Effector memory CD4-positive, alpha-beta T cell (primary cell): Measurements from ENCODE around the gene CAPN2.

Experiments used
- DNase-seq, 3 donors: peaks; one replicate each; pipeline ENCODE4 v3.0.0-alpha.2; 2020
- H3K27ac ChIP-seq: 2 replicates; pipeline ENCODE4 v1.7.0; 2013; ENCODE audit warnings: mild to moderate bottlenecking, low read length, moderate library complexity; ENCODE audit not compliant: insufficient read depth, poor library complexity, severe bottlenecking
- H3K27me3 ChIP-seq: replicated peaks from 2 replicates; pipeline ENCODE4 v1.7.0; 2013; ENCODE audit warnings: mild to moderate bottlenecking, low read length; ENCODE audit not compliant: insufficient read depth, control insufficient read depth, poor library complexity, severe bottlenecking
- H3K36me3 ChIP-seq: 2 replicates; pipeline ENCODE4 v1.7.0; 2013; ENCODE audit warnings: mild to moderate bottlenecking, low read length, moderate library complexity; ENCODE audit not compliant: control insufficient read depth, insufficient read depth
- H3K4me1 ChIP-seq: 2 replicates; pipeline ENCODE4 v1.7.0; 2013; ENCODE audit warnings: low read length, mild to moderate bottlenecking; ENCODE audit not compliant: control insufficient read depth, insufficient read depth, poor library complexity, severe bottlenecking
- H3K4me3 ChIP-seq: 2 replicates; pipeline ENCODE4 v1.7.0; 2013; ENCODE audit warnings: low read length, low read depth, mild to moderate bottlenecking; ENCODE audit not compliant: insufficient read depth, poor library complexity, severe bottlenecking
- H3K9me3 ChIP-seq: 2 replicates; pipeline ENCODE4 v1.7.0; 2013; ENCODE audit warnings: mild to moderate bottlenecking, low read length, moderate library complexity; ENCODE audit not compliant: control insufficient read depth

CAPN2 gene

DNA sequence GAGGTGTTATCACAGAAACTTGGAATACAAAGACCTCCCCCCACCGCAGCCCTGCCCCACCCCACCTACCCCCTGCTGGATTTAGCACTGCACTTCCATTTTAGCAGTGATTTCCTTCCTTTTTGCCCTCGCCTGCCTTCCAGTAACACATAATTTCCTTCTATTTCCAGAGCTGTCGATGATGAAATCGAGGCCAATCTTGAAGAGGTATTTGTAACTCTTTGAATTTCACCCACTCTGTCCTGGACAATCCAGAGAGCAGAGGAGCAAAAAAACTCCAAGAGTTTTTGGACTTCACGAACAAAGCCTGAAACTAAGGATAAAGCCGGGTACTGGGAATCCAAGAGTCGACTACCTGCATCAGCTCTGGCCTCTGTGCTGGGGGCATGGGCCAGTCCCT, 49.1 kb downstream of the CAPN2 start:
- no peaks in the 10 kb centered on the region for H3K27me3 ChIP-seq
- no peaks in the 10 kb centered on the region for H3K4me1 ChIP-seq
- H3K27ac ChIP-seq, result no peak overlapping the region
- no peaks in the 10 kb centered on the region for H3K9me3 ChIP-seq
- no peak for DNase-seq
- H3K36me3 ChIP-seq, result peaks cover 94% of the 10 kb centered on the region
- H3K4me3 ChIP-seq, result no peak overlapping the region

DNA sequence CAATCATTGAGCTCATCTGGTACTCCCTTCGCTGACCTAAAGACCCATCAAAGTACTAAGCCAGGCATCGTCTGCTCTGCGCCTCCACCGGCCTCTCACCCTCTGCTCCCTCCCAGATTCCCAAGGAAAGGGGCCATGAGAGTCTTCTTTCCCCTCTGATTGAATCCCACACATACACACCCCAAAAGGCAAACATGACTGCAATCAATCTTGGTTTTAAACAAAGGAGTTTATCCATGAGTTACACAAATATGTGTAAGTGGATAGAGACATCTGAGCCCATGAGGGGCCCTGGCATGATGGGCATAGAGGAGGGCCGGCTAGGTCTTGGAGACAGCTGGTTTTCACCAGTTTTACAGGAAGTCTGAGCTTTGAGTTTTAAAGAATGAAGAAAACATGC, 50.9 kb downstream of the CAPN2 start:
- H3K36me3 ChIP-seq, result peaks cover 77% of the 10 kb centered on the region
- H3K27me3 ChIP-seq, result no peaks in the 10 kb centered on the region
- no peaks in the 10 kb centered on the region for H3K4me1 ChIP-seq
- H3K9me3 ChIP-seq, result no peaks in the 10 kb centered on the region
- no peak overlapping the region for H3K27ac ChIP-seq
- H3K4me3 ChIP-seq, result no peak overlapping the region
- no peak for DNase-seq

DNA sequence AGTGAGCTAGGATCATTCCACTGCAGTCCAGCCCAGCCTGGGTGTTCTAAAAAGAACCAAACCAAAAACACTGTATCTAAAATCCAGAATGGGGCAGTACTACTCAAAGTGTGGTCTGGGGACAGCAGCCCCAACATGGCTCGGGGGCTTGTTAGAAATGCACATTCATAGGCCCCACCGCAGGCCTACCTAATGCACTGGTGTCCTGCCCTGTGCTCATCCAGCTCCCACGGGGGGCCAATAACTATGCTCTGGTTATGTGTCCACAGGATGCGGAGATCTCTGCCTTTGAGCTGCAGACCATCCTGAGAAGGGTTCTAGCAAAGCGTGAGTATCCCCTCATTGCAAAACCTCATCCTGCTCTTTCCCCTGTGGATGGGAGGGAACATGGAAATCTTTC, 51.5 kb downstream of the CAPN2 start:
- Histone ChIP-seq H3K4me1 (no peaks in the 10 kb centered on the region), H3K4me3 (no peak overlapping the region), H3K27ac (no peak overlapping the region), H3K27me3 (no peaks in the 10 kb centered on the region), H3K36me3 (peaks cover 72% of the 10 kb centered on the region), H3K9me3 (no peaks in the 10 kb centered on the region)
- no peak for DNase-seq

DNA sequence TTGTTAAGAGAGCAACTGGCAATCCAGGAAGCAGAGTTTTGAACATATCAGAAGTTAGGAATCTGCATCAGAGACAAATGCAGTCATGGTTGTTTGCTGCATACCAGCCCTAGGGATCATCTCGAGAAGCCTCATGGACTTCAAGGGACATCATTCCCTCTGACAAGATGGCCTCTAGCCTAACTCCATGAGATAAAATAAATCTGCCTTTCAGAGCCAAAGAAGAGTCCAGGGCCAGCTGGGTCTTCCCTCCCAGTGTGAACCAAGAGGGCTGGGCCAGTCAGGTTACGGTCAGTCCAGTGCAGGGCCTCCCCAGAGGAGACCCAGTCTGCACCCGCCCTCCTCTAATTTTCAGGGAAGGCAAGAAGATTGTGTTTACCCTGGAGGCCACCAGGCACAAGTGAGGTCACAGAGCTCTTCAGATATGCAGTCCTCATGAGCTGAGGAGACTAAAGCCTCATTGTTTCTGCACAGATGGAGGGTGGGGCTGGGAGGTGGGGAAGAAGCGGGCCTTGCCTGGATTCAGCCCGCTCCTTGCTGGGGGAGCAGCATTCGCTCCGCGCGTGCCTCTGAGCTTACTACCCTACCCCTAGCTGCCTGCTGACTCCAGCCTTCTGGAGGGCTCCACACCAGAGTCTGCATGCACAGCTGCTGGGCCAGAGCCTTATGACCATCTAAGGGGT, 52.8 kb downstream of the CAPN2 start:
- no peak overlapping the region for H3K27ac ChIP-seq

DNA sequence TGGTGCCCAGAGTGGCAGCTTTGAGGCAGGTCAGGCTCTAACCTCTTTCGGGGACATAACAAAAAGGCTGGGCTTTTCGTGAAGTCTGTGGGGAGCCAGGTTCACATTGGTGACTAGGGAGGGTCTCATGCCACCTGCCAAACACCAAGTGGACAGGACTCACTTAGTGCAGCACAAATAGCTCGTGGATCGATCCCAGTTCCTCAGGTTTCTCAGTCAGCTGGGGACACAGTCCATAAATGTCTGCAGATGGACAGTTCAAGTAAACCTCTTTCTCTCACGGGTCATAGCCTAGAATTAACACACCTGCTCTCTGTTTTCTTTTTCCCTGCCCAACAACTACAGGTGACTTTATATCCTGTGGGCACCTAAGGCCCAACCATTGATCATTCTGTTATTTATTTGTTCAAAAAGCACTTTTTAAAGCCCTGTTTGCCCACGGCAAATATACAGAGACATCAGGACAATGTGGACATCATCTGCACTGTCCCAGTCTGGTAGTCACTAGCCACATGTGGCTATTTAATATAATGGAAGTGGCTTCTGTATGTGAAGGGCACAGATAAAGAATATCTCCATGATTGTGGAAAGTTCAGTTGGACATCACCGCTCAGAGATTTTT, 53.5 kb downstream of the CAPN2 start:
- no peak for DNase-seq
- no peaks in the 10 kb centered on the region for H3K4me1 ChIP-seq
- H3K9me3 ChIP-seq, result no peaks in the 10 kb centered on the region
- no peak overlapping the region for H3K27ac ChIP-seq
- H3K27me3 ChIP-seq, result no peaks in the 10 kb centered on the region
- no peak overlapping the region for H3K4me3 ChIP-seq
- H3K36me3 ChIP-seq, result peaks cover 69% of the 10 kb centered on the region

More for the DNA sequence above, 52.8 kb downstream of the CAPN2 start:
- H3K36me3 ChIP-seq, result peaks cover 69% of the 10 kb centered on the region
- no peaks in the 10 kb centered on the region for H3K4me1 ChIP-seq
- no peak overlapping the region for H3K4me3 ChIP-seq
- H3K27me3 ChIP-seq, result no peaks in the 10 kb centered on the region
- no peaks in the 10 kb centered on the region for H3K9me3 ChIP-seq
- no peak for DNase-seq

DNA sequence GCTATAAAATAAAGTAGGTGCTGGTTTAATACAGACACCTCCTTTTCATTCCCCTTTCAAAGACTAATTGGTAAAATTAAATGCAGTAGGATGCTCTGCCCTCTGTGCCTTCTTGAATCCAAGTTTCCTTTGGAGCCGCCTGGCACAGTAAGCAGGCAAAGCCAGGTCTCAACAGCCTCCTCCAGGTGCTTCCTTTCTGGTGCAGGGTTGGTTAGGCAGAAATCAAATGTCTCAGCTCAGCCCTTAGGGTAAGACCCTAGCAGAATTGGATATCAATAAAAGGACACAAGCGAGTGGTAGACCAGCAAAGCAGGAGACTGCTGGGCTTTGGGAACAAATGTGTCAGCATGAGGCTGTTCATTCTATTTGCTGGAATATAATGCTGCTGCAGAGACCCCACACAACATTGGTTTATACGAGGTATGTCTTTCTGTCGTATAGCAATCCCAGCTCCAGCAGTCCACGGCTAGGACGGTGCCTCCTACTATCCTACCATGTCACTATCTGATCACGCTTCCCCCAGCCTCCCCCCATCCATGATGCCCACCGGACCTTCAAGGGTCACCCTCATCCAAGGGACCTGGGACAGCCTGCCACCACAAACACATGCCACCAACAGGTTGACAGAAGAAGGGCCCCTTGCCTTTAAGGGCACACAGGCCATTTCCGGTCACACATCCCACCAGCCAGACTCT, 58.4 kb downstream of the CAPN2 start:
- Histone ChIP-seq H3K4me1 (peaks cover 5% of the 10 kb centered on the region), H3K9me3 (no peaks in the 10 kb centered on the region), H3K27me3 (no peaks in the 10 kb centered on the region), H3K27ac (no peak overlapping the region), H3K4me3 (no peak overlapping the region), H3K36me3 (peaks cover 71% of the 10 kb centered on the region)
- no peak for DNase-seq

DNA sequence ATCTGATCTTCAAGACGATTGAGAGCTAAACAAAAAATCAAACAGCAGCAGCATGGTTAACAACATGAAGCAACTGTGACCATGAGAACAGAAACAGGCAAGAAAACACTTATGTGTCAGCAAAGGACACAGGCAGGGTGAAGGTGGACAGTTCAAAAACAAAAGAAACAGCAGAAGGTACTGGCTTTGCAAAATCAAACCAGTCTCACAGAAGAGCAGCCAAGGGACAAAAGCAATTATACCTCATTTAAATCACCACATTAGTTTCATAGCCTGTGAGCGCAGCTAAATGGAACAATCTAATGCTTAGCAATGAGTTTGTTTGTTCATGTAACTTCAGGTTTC, 59.1 kb downstream of the CAPN2 start:
- Histone ChIP-seq H3K36me3 (peaks cover 64% of the 10 kb centered on the region), H3K27me3 (no peaks in the 10 kb centered on the region), H3K4me1 (peaks cover 5% of the 10 kb centered on the region), H3K4me3 (no peak overlapping the region), H3K9me3 (no peaks in the 10 kb centered on the region), H3K27ac (no peak overlapping the region)
- no peak for DNase-seq

DNA sequence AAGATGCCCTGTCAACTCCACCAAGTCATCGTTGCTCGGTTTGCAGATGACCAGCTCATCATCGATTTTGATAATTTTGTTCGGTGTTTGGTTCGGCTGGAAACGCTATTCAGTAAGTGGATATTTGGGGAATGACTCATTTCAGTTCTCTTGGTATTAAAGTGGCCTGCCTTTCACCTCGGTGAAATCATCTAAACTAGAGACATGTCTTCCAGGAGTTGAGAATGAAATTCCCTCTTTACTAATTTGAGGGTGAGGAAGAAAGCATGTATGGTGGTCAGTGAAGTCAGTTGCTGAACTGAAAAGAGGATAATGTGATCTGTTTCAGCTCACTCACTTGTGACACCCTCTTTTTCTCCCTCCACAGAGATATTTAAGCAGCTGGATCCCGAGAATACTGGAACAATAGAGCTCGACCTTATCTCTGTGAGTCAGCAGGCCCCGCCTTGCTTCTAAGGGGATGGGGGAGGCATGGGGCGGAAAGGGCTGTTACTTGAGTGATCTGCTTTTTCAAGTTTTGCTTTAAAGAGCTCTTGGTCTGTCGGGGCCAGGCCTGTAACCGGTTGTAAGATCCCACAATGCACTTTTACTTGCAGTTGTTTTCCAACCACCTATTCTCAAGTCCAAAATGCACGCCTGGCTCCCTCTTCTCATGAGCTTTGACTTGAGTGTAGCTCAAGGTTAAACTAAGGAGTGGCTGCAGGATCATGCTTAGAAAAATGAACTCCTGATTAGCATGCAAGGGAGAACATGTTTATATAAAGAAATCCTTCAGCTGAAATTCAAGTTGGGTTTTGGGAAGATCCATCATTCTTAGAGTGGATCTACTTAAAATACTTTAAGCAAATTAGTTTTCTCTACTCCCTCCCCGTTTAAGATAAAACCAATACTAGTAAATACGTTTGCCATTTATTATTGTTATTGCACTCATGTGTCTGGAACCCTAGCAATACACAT, 59.8 kb downstream of the CAPN2 start:
- H3K27ac ChIP-seq, result no peak overlapping the region
- no peaks in the 10 kb centered on the region for H3K9me3 ChIP-seq
- peaks cover 65% of the 10 kb centered on the region for H3K36me3 ChIP-seq
- peaks cover 5% of the 10 kb centered on the region for H3K4me1 ChIP-seq
- no peaks in the 10 kb centered on the region for H3K27me3 ChIP-seq
- H3K4me3 ChIP-seq, result no peak overlapping the region
- no peak for DNase-seq

DNA sequence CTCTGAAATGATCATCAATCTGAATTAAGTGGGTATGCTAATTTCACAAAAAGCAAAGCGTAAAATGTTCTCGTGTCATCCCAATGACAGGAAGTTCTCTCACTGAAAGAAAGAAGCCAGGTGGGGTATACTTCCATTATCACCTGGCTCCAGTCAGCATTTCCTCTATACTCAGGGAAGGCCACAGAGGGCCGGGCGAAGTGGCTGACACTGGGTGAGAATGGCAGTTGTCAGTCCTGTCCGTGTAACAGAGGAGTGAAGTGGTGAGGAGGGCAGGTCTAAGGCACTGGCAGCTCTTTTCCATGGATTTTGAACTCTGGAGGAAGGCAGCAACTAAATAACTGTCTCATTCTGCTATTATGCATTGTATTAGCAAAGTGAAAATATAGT, 60.4 kb downstream of the CAPN2 start:
- peaks cover 68% of the 10 kb centered on the region for H3K36me3 ChIP-seq

More for the DNA sequence above, 60.4 kb downstream of the CAPN2 start:
- no peak for DNase-seq
- no peaks in the 10 kb centered on the region for H3K27me3 ChIP-seq
- H3K4me1 ChIP-seq, result peaks cover 5% of the 10 kb centered on the region
- H3K27ac ChIP-seq, result peak overlapping the region; percentile 7
- no peaks in the 10 kb centered on the region for H3K9me3 ChIP-seq
- no peak overlapping the region for H3K4me3 ChIP-seq
